HPDE6-E6E7 (cell line): ENCODE measurements around the gene MGLL.

Experiments
- DNase-seq: peaks from one replicate; pipeline ENCODE4 v3.0.0; 2011; ENCODE audit warnings: missing footprints; ENCODE audit errors: extremely low spot score

MGLL gene

GRCh38 chr3:127723011-127723567 lies 99.2 kb downstream of the MGLL start:
- DNase-seq: no peak

GRCh38 chr3:127722091-127722784 lies 100.1 kb downstream of the MGLL start:
- DNase-seq: no peak

- DNase-seq: no peak
Measured at GRCh38 chr3:127720985-127721935, 101.1 kb downstream of the MGLL start.

- no peak for DNase-seq
Measured at GRCh38 chr3:127720161-127720823, 102.0 kb downstream of the MGLL start.

- DNase-seq: no peak
Measured at GRCh38 chr3:127719369-127719768, 102.9 kb downstream of the MGLL start.

- no peak for DNase-seq
Measured at GRCh38 chr3:127718916-127719290, 103.4 kb downstream of the MGLL start.

GRCh38 chr3:127718245-127718915 lies 103.9 kb downstream of the MGLL start:
- no peak for DNase-seq

- DNase-seq: no peak
Measured at GRCh38 chr3:127717357-127718244, 104.7 kb downstream of the MGLL start.

GRCh38 chr3:127716384-127716783 lies 105.9 kb downstream of the MGLL start:
- DNase-seq: no peak

- DNase-seq: no peak
Measured at GRCh38 chr3:127715532-127715931, 106.8 kb downstream of the MGLL start.

GRCh38 chr3:127714866-127715265 lies 107.4 kb downstream of the MGLL start:
- no peak for DNase-seq

GRCh38 chr3:127714125-127714571 lies 108.2 kb downstream of the MGLL start:
- no peak for DNase-seq

- no peak for DNase-seq
Measured at GRCh38 chr3:127712881-127713771, 109.2 kb downstream of the MGLL start.

- no peak for DNase-seq
Measured at GRCh38 chr3:127712461-127712860, 109.9 kb downstream of the MGLL start.

GRCh38 chr3:127711896-127712295 lies 110.4 kb downstream of the MGLL start:
- DNase-seq: no peak

GRCh38 chr3:127711021-127711695 lies 111.2 kb downstream of the MGLL start:
- DNase-seq: no peak

GRCh38 chr3:127710155-127710941 lies 112.0 kb downstream of the MGLL start:
- peak; percentile 22 for DNase-seq
